ENCODE results near the gene RABEPK. TPM values are rescaled to one million over a fixed set of nuclear protein-coding genes. Genes with fewer than 3 reads are reported as not detected.

The RABEPK gene
- 25.7 and 29.2 TPM in 2 replicates for total RNA-seq

DNA sequence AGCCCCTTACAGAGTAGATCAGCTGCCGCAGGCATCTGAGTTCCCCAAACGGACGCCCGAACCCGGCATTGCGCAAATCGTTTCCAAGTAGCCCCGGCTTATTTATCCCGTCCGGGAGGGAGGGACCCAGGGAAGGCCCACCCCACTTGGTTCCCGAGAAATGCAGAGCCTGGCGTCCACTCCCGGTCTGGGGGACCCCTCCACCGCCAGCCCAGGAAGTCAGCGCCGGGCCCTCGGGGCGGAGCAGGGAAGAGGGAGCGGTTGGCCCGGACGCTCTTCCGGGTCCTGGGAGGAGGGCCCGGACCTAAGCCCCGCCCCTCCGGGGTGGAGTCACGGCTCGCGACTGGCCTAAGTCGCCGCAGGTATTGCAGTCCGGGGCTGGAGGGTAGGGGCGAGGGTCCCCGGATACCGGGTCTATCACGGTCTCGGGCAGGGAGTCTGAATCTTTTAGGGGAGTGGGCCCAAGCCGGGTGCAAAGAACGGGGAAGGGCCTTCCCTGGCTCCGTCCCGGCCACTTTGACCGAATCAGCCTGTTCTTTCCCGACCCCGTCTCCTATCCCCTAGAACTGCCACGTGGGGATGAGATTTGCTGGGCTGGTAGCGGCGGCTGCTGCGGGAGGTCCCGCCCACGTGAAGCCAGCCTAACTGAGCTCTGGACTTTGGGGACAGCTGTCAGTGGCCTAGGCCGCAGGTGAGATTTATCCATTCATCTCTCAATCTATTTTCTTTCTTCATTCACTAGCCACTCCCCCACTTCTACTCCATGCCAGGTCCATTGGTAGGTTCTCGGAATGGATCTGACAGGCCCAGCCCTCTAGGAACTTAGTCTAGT, at the start of gene RABEPK:
Gene RABEPK, plus strand, starts transcription at position 327 of the 832 bp plus-strand sequence. CDS start 2,472 bp downstream, outside the sequence.

DNA sequence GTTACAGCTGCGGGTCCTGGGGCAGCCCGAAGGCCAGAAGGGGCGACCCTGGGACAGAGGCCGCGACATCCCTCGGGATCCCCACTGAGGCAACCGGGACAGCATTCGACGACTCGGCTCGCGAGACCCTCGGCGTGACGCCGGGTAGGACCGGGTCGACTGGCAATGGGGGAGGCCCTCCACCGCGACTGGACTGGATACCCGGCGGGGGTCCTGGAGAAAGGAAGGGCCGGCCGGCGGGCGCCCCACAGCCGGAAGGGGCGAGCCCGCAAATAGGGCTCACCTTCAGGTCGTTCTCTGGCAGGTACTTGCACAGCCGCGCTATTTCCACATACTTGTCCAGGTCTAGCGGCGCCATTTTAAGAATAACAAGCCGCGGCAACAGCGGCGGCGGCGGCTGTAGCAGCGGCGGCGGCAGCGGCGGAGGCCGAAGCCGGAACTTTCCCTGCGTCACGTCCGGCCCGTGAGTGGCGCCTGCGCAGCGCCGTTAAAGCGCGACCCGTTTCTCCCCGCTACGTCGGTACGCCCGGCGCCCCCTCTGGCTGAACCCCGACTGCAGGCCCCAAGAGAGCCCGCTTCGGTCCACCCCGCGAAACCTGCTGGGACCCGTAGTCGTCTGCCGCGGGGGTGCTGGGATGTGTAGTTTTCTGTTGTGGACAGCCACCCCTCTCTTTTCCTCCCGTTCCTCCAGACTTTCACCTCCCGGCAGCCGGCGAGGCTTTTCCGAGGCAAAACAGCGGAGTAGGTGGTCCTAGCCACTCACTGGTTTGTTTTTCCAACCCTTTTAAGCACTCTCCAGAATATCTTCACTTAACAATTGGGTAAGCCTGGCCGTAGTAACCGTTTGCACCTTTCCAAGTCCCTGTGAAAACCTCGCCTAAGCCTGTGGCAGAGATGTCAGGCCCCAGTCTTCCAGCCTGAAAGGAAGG, 10.7 kb upstream of the RABEPK start, which contains the start of gene PPP6C:
Gene PPP6C, minus strand, starts transcription at position 443 of the 929 bp plus-strand sequence. Its CDS starts 85 bp downstream, at position 358.

DNA sequence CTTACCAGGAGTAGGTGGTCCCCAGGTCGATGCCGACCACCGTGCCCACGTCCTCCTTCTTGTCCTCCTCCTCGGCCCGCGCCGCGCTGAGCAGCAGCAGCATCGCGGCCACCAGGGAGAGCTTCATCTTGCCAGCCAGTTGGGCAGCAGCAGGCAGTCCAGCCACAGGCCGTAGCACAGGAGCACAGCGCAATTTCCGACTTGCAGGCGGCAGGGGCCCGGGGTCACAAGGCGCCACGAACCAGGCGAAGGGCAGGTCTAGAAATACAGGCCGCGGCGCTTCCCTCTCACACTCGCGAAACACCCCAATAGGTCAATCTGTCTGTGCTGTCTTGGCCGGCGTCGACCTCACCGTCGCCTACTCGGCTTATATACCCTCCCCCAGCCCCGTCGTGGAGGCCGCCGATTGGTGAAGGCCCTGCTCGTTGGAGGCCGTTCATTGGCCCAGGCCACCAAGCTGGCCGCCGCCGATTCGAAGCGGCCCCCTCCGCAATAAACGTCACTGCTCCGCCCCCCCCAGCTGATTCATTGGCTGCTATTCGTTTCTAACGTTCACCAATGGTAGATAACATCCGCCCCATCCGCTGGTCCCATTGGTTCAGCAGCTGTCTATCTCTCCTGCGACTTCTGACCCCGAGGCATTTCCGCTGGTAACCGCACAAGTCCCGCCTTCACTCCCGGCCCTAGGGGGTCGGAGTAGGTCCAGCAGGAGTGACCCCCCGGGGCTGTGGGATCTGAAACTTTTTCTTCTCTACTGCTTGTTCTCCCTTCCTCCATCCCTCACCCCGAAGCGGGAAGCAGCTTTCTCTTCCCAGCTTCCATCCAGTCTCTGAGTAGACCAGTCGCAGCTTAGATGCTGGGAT, 40.9 kb downstream of the RABEPK start, which contains the start of gene HSPA5:
Gene HSPA5, minus strand, starts transcription at position 344 of the 863 bp plus-strand sequence. Its CDS starts 217 bp downstream, at position 127.

GRCh38 chr9:125261501-125262293, 61.4 kb downstream of the RABEPK start, which contains the start of gene GAPVD1:
GAPVD1 (plus strand) TSS chr9:125261826; CDS start chr9:125298922, 37,096 bp downstream.

Other genes starting within 250 kb of the RABEPK start
- 3.2 and 3.6 TPM in 2 replicates for gene SCAI, start 57.0 kb upstream of the RABEPK start, total RNA-seq
- 19.5 and 21.3 TPM in 2 replicates for gene PPP6C, start 10.7 kb upstream of the RABEPK start, total RNA-seq
- gene HSPA5, start 40.8 kb downstream of the RABEPK start, total RNA-seq: 136 and 218 TPM in 2 replicates
- 23.8 and 27.0 TPM in 2 replicates for gene GAPVD1, start 61.3 kb downstream of the RABEPK start, total RNA-seq